ENCODE results near the gene ARAP2. TPM values are rescaled to one million over a fixed set of nuclear protein-coding genes. Genes with fewer than 3 reads are reported as not detected.

Gene ARAP2, protein sequence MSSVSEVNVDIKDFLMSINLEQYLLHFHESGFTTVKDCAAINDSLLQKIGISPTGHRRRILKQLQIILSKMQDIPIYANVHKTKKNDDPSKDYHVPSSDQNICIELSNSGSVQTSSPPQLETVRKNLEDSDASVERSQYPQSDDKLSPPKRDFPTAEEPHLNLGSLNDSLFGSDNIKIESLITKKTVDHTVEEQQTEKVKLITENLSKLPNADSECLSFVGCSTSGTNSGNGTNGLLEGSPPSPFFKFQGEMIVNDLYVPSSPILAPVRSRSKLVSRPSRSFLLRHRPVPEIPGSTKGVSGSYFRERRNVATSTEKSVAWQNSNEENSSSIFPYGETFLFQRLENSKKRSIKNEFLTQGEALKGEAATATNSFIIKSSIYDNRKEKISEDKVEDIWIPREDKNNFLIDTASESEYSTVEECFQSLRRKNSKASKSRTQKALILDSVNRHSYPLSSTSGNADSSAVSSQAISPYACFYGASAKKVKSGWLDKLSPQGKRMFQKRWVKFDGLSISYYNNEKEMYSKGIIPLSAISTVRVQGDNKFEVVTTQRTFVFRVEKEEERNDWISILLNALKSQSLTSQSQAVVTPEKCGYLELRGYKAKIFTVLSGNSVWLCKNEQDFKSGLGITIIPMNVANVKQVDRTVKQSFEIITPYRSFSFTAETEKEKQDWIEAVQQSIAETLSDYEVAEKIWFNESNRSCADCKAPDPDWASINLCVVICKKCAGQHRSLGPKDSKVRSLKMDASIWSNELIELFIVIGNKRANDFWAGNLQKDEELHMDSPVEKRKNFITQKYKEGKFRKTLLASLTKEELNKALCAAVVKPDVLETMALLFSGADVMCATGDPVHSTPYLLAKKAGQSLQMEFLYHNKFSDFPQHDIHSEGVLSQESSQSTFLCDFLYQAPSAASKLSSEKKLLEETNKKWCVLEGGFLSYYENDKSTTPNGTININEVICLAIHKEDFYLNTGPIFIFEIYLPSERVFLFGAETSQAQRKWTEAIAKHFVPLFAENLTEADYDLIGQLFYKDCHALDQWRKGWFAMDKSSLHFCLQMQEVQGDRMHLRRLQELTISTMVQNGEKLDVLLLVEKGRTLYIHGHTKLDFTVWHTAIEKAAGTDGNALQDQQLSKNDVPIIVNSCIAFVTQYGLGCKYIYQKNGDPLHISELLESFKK (N-terminal part only)
- 0.81 TPM for polyA plus RNA-seq (2013, experiment 1 of 2)
- polyA plus RNA-seq (2013, experiment 2 of 2), result 0.51 TPM

- WGBS, 2 experiments (ENCODE audit: insufficient coverage in 2 of 2), result 1 to 6% methylated on average over 34 to 52 of the region's 81 CpGs
- Histone ChIP-seq H3K36me3 (ENCODE audit: control insufficient read depth, insufficient read depth, low read length) (no peaks in the 10 kb centered on the region), H3K9me3 (ENCODE audit: control insufficient read depth, low read length) (no peaks in the 10 kb centered on the region), H3K4me1 (ENCODE audit: control insufficient read depth, insufficient read depth, low read length, poor library complexity, severe bottlenecking) (no peaks in the 10 kb centered on the region), H3K27ac (ENCODE audit: low read depth, low read length, severe bottlenecking) (no peak within 1 kb of the TSS), H3K4me3 (ENCODE audit: extremely low read depth, insufficient read depth, low read length, poor library complexity, severe bottlenecking) (peak within 1 kb of the TSS; percentile 49)
These were observed at the start of gene ARAP2 for GRCh38 chr4:36244257-36245082. TSS of gene ARAP2 (minus strand) at chr4:36244514. CDS start at chr4:36229486, 15,028 bp downstream.

GRCh38 chr4:36292556-36293188 is 48.4 kb upstream of the ARAP2 start:
- Histone ChIP-seq H3K27ac (ENCODE audit: low read depth, low read length, severe bottlenecking) (no peak overlapping the region), H3K4me3 (ENCODE audit: extremely low read depth, insufficient read depth, low read length, poor library complexity, severe bottlenecking) (no peak overlapping the region), H3K4me1 (ENCODE audit: control insufficient read depth, insufficient read depth, low read length, poor library complexity, severe bottlenecking) (no peaks in the 10 kb centered on the region), H3K36me3 (ENCODE audit: control insufficient read depth, insufficient read depth, low read length) (no peaks in the 10 kb centered on the region), H3K9me3 (ENCODE audit: control insufficient read depth, low read length) (no peaks in the 10 kb centered on the region)
- 72 to 100% methylated on average over 1 to 3 of the region's 7 CpGs for WGBS, 2 experiments (ENCODE audit: insufficient coverage in 2 of 2)

- 100% methylated on average over 1 of the region's 2 CpGs; no CpG with 5 or more reads in 1 of the 2 experiments for whole genome bisulfite sequencing, 2 experiments (ENCODE audit: insufficient coverage in 2 of 2)
- Histone ChIP-seq H3K36me3 (ENCODE audit: control insufficient read depth, insufficient read depth, low read length) (no peaks in the 10 kb centered on the region), H3K9me3 (ENCODE audit: control insufficient read depth, low read length) (no peaks in the 10 kb centered on the region), H3K4me3 (ENCODE audit: extremely low read depth, insufficient read depth, low read length, poor library complexity, severe bottlenecking) (no peak overlapping the region), H3K4me1 (ENCODE audit: control insufficient read depth, insufficient read depth, low read length, poor library complexity, severe bottlenecking) (no peaks in the 10 kb centered on the region), H3K27ac (ENCODE audit: low read depth, low read length, severe bottlenecking) (no peak overlapping the region)
These were observed 46.3 kb upstream of the ARAP2 start for GRCh38 chr4:36290641-36291040.

- H3K36me3 ChIP-seq (ENCODE audit: control insufficient read depth, insufficient read depth, low read length), result no peaks in the 10 kb centered on the region
- no peaks in the 10 kb centered on the region for H3K9me3 ChIP-seq (ENCODE audit: control insufficient read depth, low read length)
- no peaks in the 10 kb centered on the region for H3K4me1 ChIP-seq (ENCODE audit: control insufficient read depth, insufficient read depth, low read length, poor library complexity, severe bottlenecking)
- H3K27ac ChIP-seq (ENCODE audit: low read depth, low read length, severe bottlenecking), result no peak overlapping the region
- no peak overlapping the region for H3K4me3 ChIP-seq (ENCODE audit: extremely low read depth, insufficient read depth, low read length, poor library complexity, severe bottlenecking)
- WGBS, 2 experiments (ENCODE audit: insufficient coverage in 2 of 2), result no CpG with 5 or more reads among the region's 2 CpGs
These were observed 44.6 kb upstream of the ARAP2 start for GRCh38 chr4:36288731-36289426.

DNA sequence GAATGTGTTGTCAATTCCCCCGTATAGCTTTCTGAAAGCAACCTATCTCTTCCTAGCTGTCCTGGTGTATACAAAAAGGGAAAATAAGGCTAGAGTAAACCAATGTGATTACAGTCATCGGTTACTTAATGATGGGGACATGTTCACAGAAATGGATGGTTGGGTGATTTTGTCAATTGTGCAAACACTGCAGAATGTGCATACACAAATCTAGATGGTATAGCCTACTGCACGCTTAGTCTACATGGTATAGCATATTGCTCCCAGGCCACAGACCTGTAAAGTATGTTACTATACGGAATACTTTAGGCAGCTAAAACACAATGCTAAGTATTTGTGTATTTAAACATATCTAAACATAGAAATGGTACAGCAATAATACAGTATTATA is 42.2 kb upstream of the ARAP2 start:
- Histone ChIP-seq H3K36me3 (ENCODE audit: control insufficient read depth, insufficient read depth, low read length) (no peaks in the 10 kb centered on the region), H3K9me3 (ENCODE audit: control insufficient read depth, low read length) (no peaks in the 10 kb centered on the region), H3K4me1 (ENCODE audit: control insufficient read depth, insufficient read depth, low read length, poor library complexity, severe bottlenecking) (no peaks in the 10 kb centered on the region), H3K27ac (ENCODE audit: low read depth, low read length, severe bottlenecking) (no peak overlapping the region), H3K4me3 (ENCODE audit: extremely low read depth, insufficient read depth, low read length, poor library complexity, severe bottlenecking) (no peak overlapping the region)
- WGBS, 2 experiments (ENCODE audit: insufficient coverage in 2 of 2), result 88 to 100% methylated on average over 1 to 2 of the region's 4 CpGs

- no peak overlapping the region for H3K4me3 ChIP-seq (ENCODE audit: extremely low read depth, insufficient read depth, low read length, poor library complexity, severe bottlenecking)
- WGBS, 2 experiments (ENCODE audit: insufficient coverage in 2 of 2), result 81 to 92% methylated on average over 4 to 5 of the region's 6 CpGs
These were observed 41.6 kb upstream of the ARAP2 start for GRCh38 chr4:36285784-36286480.

DNA sequence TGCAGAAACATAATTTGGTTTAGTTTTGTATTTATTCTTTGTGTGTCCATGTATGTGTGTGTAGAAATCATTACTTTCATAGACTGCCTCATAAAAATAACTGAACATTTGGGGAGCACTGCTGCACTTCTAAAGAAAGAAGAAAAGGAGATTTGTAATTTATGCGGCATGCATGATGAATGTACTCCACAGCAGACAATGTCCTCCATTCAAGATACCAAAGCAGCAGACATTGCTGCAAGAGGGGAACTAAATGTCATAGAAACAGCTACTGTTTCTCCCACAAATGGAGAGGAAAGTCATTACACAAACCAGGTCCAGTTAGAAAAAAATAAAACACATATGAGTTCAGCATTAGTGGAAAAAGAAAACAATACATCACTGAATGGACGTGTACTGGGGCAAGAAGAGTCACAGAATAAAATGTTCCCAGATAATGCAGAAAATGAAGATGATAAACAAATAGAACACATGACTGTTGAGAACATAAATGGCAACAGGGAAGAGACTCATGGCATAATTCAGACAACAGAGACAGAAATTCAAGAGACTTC is 39.7 kb upstream of the ARAP2 start:
- Histone ChIP-seq H3K27ac (ENCODE audit: low read depth, low read length, severe bottlenecking) (no peak overlapping the region), H3K9me3 (ENCODE audit: control insufficient read depth, low read length) (no peaks in the 10 kb centered on the region), H3K4me1 (ENCODE audit: control insufficient read depth, insufficient read depth, low read length, poor library complexity, severe bottlenecking) (no peaks in the 10 kb centered on the region), H3K36me3 (ENCODE audit: control insufficient read depth, insufficient read depth, low read length) (no peaks in the 10 kb centered on the region), H3K4me3 (ENCODE audit: extremely low read depth, insufficient read depth, low read length, poor library complexity, severe bottlenecking) (no peak overlapping the region)
- WGBS, 2 experiments (ENCODE audit: insufficient coverage in 2 of 2), result no CpG with 5 or more reads among the region's 2 CpGs

More at GRCh38 chr4:36285784-36286480, 41.6 kb upstream of the ARAP2 start:
- H3K27ac ChIP-seq (ENCODE audit: low read depth, low read length, severe bottlenecking), result no peak overlapping the region
- no peaks in the 10 kb centered on the region for H3K36me3 ChIP-seq (ENCODE audit: control insufficient read depth, insufficient read depth, low read length)
- no peaks in the 10 kb centered on the region for H3K9me3 ChIP-seq (ENCODE audit: control insufficient read depth, low read length)
- no peaks in the 10 kb centered on the region for H3K4me1 ChIP-seq (ENCODE audit: control insufficient read depth, insufficient read depth, low read length, poor library complexity, severe bottlenecking)

- Histone ChIP-seq H3K27ac (ENCODE audit: low read depth, low read length, severe bottlenecking) (no peak overlapping the region), H3K9me3 (ENCODE audit: control insufficient read depth, low read length) (no peaks in the 10 kb centered on the region), H3K36me3 (ENCODE audit: control insufficient read depth, insufficient read depth, low read length) (no peaks in the 10 kb centered on the region), H3K4me1 (ENCODE audit: control insufficient read depth, insufficient read depth, low read length, poor library complexity, severe bottlenecking) (no peaks in the 10 kb centered on the region), H3K4me3 (ENCODE audit: extremely low read depth, insufficient read depth, low read length, poor library complexity, severe bottlenecking) (no peak overlapping the region)
These were observed 38.3 kb upstream of the ARAP2 start for GRCh38 chr4:36282503-36283030.
